Lung microvascular endothelial cell (primary cell): ENCODE results near the gene ZFP1. TPM values are rescaled to one million over a fixed set of nuclear protein-coding genes. Genes with fewer than 3 reads are reported as not detected.

ENCODE experiments used
- DNase-seq, 2 donors: peaks; one replicate each; pipeline versions ENCODE4 v3.0.0 to v3.0.0-alpha.2; 2010; ENCODE audit warnings: low read depth in 2 of 2
- total RNA-seq: library from RNA; depleted of rRNA; stranded (reverse); fragments of >200 nt; gene quantifications from 2 replicates; pipeline ENCODE4 v1.2.1, GENCODE V29; 2014

Gene ZFP1
- 5.4 and 10.5 TPM in 2 replicates for total RNA-seq

DNA sequence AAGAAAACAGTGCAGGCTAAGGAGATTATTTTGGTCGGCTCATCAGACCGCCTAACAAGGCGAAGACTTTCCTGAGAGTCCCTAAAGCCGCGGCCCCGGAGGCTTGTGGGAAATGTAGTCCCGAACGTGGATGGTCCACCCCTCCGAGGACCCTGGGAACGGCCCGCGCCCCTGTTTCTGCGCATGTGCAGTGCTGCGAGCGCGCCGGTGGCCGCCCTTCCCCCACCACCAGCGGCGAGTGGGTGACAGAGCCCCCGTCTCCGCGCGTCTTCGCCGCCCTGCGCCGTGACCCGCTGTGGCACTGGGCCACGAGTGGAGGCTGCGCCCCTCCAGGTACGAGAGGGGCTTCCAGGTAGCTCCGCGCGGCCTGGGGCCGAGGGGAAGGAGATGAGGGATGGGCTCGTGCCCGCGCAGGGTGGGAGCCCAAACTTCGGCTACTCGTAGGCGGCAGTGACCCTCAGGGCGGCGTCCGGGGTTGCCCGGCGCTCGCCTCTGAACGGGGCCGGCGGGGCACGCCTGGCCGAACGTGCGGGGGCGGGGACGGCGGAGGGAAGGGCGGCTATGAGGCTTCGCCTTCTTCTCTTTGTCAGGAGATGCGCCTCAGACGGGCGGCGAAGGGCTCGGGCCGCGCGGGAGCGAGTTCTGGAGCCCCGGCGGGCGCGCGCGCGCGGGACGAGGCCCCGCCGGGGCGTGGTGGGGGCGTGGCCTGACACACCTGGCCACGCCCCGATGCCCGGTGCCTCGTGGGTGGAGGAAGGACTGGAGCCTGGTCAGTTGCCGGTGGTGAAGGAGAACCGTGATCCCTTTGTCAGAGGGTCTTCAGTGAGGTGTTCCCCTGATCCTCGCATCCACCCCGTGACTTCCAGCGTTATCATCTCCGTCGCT is at the start of gene ZFP1:
Gene ZFP1, plus strand, starts transcription at position 214 of the 885 bp plus-strand sequence. CDS start 4,428 bp downstream, outside the sequence.
- DNase-seq = peak; percentile 92

DNA sequence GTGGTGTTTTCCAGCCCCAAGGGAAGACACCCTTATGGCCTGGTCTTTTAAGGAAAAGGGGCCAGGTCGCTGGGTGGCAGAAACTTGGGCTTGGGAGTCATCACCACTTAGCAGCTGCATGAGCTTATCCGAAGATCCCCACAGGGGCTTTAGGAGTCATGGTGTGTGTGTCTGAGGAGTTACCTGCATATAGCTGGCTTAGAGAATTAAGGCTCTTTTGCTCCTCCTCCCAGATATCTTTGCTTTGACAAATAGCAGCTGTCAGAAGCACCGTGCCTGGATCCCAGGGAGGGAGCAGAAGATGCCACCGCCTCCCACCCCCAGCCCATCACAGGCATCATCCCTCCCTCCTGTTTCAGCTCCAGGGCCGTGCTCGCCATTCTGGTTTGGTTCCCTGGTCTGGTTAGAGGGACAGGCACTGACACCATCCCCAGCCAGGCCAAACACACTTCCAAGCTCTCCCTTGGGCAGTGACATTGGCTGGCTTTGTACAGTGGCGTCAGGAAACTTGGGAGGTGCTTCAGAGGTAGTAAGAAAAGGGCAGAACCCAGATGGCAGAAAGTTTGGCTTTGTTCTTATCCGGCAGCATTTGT is 49.2 kb upstream of the ZFP1 start:
- DNase-seq = no peak

- peak; percentile 38 to 54 for DNase-seq
These were observed 48.4 kb upstream of the ZFP1 start for GRCh38 chr16:75099738-75100602.

- DNase-seq = no peak
These were observed 47.7 kb upstream of the ZFP1 start for GRCh38 chr16:75100603-75100990.

GRCh38 chr16:75101635-75102034 is 46.7 kb upstream of the ZFP1 start:
- no peak for DNase-seq

DNA sequence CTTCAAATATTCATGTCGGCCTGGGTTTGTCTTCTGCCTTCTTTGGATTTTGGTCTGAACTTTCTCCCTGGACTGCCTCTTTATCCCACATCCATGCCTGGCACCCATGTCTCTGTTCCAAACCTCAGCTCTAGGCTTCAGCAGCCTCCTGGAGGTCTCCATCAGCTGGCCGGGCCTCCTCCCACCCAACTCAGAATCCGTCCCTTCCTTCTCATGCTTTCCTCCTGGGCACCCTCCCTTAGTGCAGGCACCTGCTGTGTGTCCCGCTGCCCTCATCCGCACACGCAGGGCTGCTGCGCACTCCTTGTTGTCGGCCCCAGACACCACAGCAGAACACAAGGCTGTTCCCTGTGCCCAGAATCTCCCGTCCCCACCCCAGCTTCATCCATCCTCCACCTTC is 45.7 kb upstream of the ZFP1 start:
- no peak for DNase-seq

GRCh38 chr16:75103994-75104393 is 44.3 kb upstream of the ZFP1 start:
- DNase-seq = no peak

- DNase-seq = no peak
These were observed 43.5 kb upstream of the ZFP1 start for GRCh38 chr16:75104836-75105235.

- DNase-seq = peak in 1 of 2 donors; percentile 38
These were observed 42.8 kb upstream of the ZFP1 start for GRCh38 chr16:75105306-75106061.

- DNase-seq = peak in 1 of 2 donors; percentile 35
These were observed 41.7 kb upstream of the ZFP1 start for GRCh38 chr16:75106351-75107274.

DNA sequence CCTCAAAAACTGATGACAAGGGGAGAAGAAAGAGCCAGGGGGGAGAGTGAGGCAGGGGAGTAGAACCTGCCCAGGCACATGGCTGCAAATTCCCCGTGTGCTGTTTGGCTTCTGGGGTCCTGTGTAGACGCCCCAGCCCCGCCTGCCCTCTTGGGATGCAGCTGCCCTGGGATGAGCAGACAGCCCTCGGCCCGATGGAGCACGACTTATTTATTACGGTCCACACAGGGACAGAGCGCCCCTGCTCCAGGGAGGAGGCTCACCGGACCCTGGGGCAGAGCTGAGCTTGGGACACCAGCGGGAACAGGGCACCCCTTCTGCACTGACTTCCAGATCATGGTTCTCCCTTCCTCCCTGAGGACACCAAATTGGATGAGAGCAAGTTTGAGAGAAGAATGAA is 40.8 kb upstream of the ZFP1 start:
- no peak for DNase-seq

- peak in 1 of 2 donors; percentile 77 for DNase-seq
These were observed 39.3 kb upstream of the ZFP1 start for GRCh38 chr16:75108792-75109731.

DNA sequence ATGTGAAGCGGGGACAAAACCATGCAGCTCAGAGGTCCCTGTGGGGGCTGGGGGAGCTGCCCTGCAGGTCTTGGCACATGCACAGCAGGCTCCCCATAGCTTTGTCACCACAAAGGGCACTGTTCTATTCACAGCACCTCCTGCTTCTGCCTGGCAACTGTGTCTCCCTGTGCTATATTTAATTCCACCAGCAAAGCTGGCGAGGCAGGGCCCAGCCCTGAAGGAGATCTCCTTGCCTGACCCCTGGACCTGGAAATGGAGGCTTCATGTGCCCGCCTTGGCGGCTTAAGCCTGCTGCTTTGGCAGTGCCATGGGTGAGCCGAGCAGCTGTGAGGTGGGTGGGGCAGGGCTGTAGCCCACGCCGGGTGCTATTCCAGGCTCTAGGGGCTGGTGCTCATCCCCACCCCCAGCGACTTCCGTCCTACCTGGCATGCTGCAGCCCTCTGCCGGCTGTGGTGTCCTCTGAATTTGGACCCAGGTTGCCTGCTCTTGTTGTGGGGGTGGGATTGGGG is 38.5 kb upstream of the ZFP1 start:
- no peak for DNase-seq

- DNase-seq = peak; percentile 84 to 91
These were observed 37.4 kb upstream of the ZFP1 start for GRCh38 chr16:75110637-75111513.

DNA sequence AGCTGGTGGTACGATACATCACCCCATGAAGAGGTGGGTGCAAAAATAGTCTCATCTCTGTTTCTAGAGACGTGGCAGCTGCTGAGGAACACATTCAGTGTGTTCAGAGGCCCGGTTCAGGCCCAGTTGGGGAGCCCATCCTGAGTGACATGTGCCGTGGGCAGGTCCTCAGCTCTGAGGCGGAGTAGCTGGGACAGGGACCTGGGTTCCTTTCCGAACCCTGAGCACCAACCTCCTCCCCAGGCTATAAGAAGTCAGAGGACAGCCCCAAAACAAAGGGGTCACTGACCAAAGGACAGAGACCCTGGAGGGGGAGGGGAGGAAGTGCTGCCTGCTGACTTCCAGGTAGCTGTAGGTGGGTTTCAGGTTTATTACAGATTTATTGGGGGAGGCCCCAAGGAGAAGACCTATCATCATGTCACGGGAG is 36.8 kb upstream of the ZFP1 start:
- DNase-seq = no peak

DNA sequence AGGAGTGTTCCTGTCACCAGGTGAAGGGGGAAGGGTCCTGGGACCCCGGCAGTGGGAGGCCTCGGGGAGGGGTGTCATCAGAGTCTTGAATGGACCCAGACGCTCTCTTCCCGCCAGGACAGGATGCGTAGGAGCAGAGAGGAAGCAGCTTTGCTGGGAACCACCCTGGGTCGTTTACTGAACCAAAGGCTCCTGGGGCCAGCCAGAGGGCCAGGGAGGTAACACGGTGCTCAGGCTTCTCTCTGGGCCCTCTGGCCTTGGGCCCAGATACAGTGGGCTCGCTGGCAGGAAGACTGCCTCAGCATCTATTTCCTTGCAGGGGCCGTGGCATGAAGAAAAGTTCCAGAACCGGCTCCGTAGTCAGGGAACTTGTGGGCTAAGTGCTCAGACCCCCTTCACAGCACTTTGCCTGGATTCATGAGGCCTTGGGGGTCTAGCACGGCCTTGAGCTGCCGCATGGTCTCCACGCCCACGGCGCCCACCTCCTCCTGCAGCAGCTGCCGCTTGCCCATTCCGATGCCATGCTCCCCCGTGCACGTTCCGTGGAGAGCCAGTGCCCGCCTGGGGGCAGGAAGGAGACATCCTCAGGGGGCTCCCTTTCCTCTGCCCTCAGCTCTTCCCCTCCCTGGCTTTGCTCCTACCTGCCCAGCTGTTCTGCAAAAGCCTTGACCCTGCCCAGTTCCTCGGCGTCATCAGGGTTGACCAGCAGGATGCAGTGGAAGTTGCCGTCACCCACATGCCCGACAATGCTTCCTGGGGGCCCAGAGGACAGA is 36.2 kb upstream of the ZFP1 start:
- DNase-seq = peak in 1 of 2 donors; percentile 47
